Activated CD8-positive, alpha-beta memory T cell treated with anti-CD3 and anti-CD28 coated beads, Interleukin-2, amount 50 U/mL, for 24 hours (primary cell): Measurements from ENCODE around the gene RYR3.

Experiments used
- DNase-seq: peaks from one replicate; pipeline ENCODE4 v3.0.0-alpha.2; 2020; ENCODE audit errors: extremely low read depth

Gene RYR3

GRCh38 chr15:33701304-33701696 is 390.5 kb downstream of the RYR3 start:
- DNase-seq = no peak

- DNase-seq = no peak
Measured at GRCh38 chr15:33706173-33706572, 395.4 kb downstream of the RYR3 start.

GRCh38 chr15:33710748-33711147 is 400.0 kb downstream of the RYR3 start:
- no peak for DNase-seq

GRCh38 chr15:33716025-33716424 is 405.3 kb downstream of the RYR3 start:
- no peak for DNase-seq

- DNase-seq = no peak
Measured at GRCh38 chr15:33720952-33721351, 410.2 kb downstream of the RYR3 start.

- no peak for DNase-seq
Measured at GRCh38 chr15:33722005-33722672, 411.4 kb downstream of the RYR3 start.

GRCh38 chr15:33722673-33723015 is 411.9 kb downstream of the RYR3 start:
- no peak for DNase-seq

- DNase-seq = no peak
Measured at GRCh38 chr15:33724321-33725036, 413.7 kb downstream of the RYR3 start.

GRCh38 chr15:33729653-33730052 is 418.9 kb downstream of the RYR3 start:
- DNase-seq = no peak

- no peak for DNase-seq
Measured at GRCh38 chr15:33730815-33731214, 420.0 kb downstream of the RYR3 start.

- no peak for DNase-seq
Measured at GRCh38 chr15:33735143-33735542, 424.4 kb downstream of the RYR3 start.

GRCh38 chr15:33735637-33736247 is 425.0 kb downstream of the RYR3 start:
- no peak for DNase-seq

GRCh38 chr15:33737687-33738601 is 427.2 kb downstream of the RYR3 start:
- DNase-seq = no peak

- DNase-seq = no peak
Measured at GRCh38 chr15:33738941-33739664, 428.3 kb downstream of the RYR3 start.

- no peak for DNase-seq
Measured at GRCh38 chr15:33742306-33742705, 431.5 kb downstream of the RYR3 start.

GRCh38 chr15:33742800-33743199 is 432.0 kb downstream of the RYR3 start:
- DNase-seq = no peak

GRCh38 chr15:33746203-33746602 is 435.4 kb downstream of the RYR3 start:
- DNase-seq = no peak

GRCh38 chr15:33753012-33753411 is 442.2 kb downstream of the RYR3 start:
- DNase-seq = no peak

GRCh38 chr15:33754242-33754641 is 443.5 kb downstream of the RYR3 start:
- DNase-seq = no peak

GRCh38 chr15:33756961-33757360 is 446.2 kb downstream of the RYR3 start:
- no peak for DNase-seq

- no peak for DNase-seq
Measured at GRCh38 chr15:33757516-33758232, 446.9 kb downstream of the RYR3 start.
